ENCODE measurements around the gene SLC7A5. TPM values are rescaled to one million over a fixed set of nuclear protein-coding genes. Genes with fewer than 3 reads are reported as not detected.
"Not testable (repeated sequence)": the region's sequence is repeated elsewhere in the genome, so short reads cannot be mapped to it uniquely, and the experiment has no call there.

SLC7A5 gene
- total RNA-seq, 1 donor from 2014 or later: 3.9 TPM

- intact Hi-C loops (cut with DNase I): no loop called here
- ATAC-seq (ENCODE audit: poor library complexity): peak; percentile 89
- DNase-seq: no peak
Measured at GRCh38 chr16:87790292-87791100, 78.8 kb downstream of the SLC7A5 start.

DNA sequence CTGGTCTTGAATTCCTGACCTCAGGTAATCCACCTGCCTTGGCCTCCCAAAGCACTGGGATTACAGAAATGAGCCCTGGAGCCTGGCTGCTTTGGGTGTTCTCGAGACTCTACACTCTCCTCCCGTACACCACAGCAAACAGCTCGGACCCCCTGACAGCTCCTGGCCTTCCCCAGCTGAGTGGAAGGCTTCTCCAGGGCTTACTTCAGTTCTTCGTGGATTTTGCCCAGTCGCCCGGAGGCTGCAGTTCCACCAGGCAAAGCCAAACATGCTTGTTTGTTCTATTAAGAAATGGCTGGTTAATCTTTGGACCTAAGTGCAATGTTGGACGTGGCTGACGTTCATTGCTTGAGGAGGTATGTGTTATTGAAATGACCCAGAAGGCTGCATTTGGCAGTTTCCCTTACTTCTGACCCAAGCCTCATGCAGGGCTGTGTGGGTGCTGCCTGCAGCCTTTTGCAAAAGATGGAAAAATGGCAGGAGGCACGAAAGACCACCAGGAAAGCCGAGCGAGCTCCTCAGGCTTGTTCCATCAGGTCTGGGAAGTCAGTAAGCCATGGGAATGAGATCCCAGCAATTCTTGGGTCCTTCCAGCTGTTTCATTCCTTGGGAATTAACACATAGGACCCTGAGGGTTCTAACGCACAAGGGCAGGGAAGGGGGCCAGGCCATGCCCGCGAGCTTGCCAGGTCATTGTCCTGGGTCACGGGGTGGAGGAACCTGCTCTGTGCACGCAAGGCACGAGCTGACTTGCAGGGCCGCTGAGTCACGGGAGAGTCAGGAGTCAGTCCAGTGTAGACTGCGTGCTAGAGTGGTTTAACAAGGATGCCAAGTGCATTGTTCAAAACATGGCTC lies 79.6 kb downstream of the SLC7A5 start:
- ATAC-seq (ENCODE audit: poor library complexity) (peak; percentile 28), DNase-seq (no peak)
- intact Hi-C loops (cut with DNase I): no loop called here

GRCh38 chr16:87788730-87789436 lies 80.4 kb downstream of the SLC7A5 start:
- intact Hi-C loops (cut with DNase I); ATAC-seq (ENCODE audit: poor library complexity); DNase-seq: not testable (repeated sequence)

GRCh38 chr16:87787451-87788091 lies 81.7 kb downstream of the SLC7A5 start:
- DNase-seq; intact Hi-C loops (cut with DNase I); ATAC-seq (ENCODE audit: poor library complexity): not testable (repeated sequence)

- DNase-seq: no peak
- ATAC-seq (ENCODE audit: poor library complexity): peak; percentile 57
- intact Hi-C loops (cut with DNase I): no loop called here
Measured at GRCh38 chr16:87784812-87785211, 84.5 kb downstream of the SLC7A5 start.

GRCh38 chr16:87782033-87782432 lies 87.3 kb downstream of the SLC7A5 start:
- intact Hi-C loops (cut with DNase I): no loop called here
- ATAC-seq (ENCODE audit: poor library complexity) (no peak), DNase-seq (no peak)

GRCh38 chr16:87780385-87780989 lies 88.8 kb downstream of the SLC7A5 start:
- DNase-seq (no peak), ATAC-seq (ENCODE audit: poor library complexity) (no peak)
- intact Hi-C loops (cut with DNase I): no loop called here

Small RNA genes lying within 50 kb of the gene (microRNA-seq; reads per million reads assigned to microRNA genes)
- not detected for gene MIR6775

Other genes starting within 250 kb of the SLC7A5 start
- gene KLHDC4, start 103.5 kb downstream of the SLC7A5 start, total RNA-seq: 8.7 TPM
- gene CA5A, start 67.0 kb upstream of the SLC7A5 start, total RNA-seq: not detected
- 12.6 TPM for gene BANP, start 81.9 kb upstream of the SLC7A5 start, total RNA-seq